Endothelial cell (in vitro differentiated cells): ENCODE results near the gene TLX1. TPM values are rescaled to one million over a fixed set of nuclear protein-coding genes. Genes with fewer than 3 reads are reported as not detected.

ENCODE experiments used
- DNase-seq: peaks from one replicate; pipeline ENCODE4 v3.0.0; 2021; ENCODE audit warnings: low spot score
- H3K27ac Mint-ChIP-seq: one replicate; pipeline ENCODE4 v1.8.0; 2021; ENCODE audit warnings: mixed read lengths, inconsistent platforms; ENCODE audit not compliant: unreplicated experiment
- H3K27me3 Mint-ChIP-seq: one replicate; pipeline ENCODE4 v1.8.0; 2021; ENCODE audit warnings: mild to moderate bottlenecking, moderate library complexity, mixed read lengths, inconsistent platforms; ENCODE audit not compliant: unreplicated experiment
- H3K36me3 Mint-ChIP-seq: one replicate; pipeline ENCODE4 v1.8.0; 2021; ENCODE audit warnings: mild to moderate bottlenecking, low read depth, mixed read lengths, inconsistent platforms; ENCODE audit not compliant: unreplicated experiment
- H3K4me1 Mint-ChIP-seq: one replicate; pipeline ENCODE4 v1.8.0; 2021; ENCODE audit warnings: mild to moderate bottlenecking, mixed read lengths, inconsistent platforms; ENCODE audit not compliant: unreplicated experiment
- H3K4me3 Mint-ChIP-seq: one replicate; pipeline ENCODE4 v1.8.0; 2021; ENCODE audit warnings: mild to moderate bottlenecking, mixed read lengths, inconsistent platforms; ENCODE audit not compliant: unreplicated experiment
- H3K9me3 Mint-ChIP-seq: one replicate; pipeline ENCODE4 v1.8.0; 2021; ENCODE audit warnings: mixed read lengths, inconsistent platforms; ENCODE audit not compliant: unreplicated experiment
- total RNA-seq: library from RNA; stranded (reverse); fragmentation: NEBNext Ultra II Directional; extraction: Animal tissue kit (Norgen Biotek cat#: 25700); gene quantifications from one replicate; pipeline ENCODE4 v1.2.1, GENCODE V29; 2021; ENCODE audit not compliant: unreplicated experiment
- TF ChIP-seq, protein P1 (sequence below): fragments of 200-600 bp; sonication (generic); IDR thresholded peaks from one replicate; pipeline ENCODE4 v1.5.0; 2021; ENCODE audit warnings: antibody characterized with exemption; ENCODE audit not compliant: unreplicated experiment

Gene TLX1
- total RNA-seq, 1 donor from 2014 or later = 31.0 TPM

DNA sequence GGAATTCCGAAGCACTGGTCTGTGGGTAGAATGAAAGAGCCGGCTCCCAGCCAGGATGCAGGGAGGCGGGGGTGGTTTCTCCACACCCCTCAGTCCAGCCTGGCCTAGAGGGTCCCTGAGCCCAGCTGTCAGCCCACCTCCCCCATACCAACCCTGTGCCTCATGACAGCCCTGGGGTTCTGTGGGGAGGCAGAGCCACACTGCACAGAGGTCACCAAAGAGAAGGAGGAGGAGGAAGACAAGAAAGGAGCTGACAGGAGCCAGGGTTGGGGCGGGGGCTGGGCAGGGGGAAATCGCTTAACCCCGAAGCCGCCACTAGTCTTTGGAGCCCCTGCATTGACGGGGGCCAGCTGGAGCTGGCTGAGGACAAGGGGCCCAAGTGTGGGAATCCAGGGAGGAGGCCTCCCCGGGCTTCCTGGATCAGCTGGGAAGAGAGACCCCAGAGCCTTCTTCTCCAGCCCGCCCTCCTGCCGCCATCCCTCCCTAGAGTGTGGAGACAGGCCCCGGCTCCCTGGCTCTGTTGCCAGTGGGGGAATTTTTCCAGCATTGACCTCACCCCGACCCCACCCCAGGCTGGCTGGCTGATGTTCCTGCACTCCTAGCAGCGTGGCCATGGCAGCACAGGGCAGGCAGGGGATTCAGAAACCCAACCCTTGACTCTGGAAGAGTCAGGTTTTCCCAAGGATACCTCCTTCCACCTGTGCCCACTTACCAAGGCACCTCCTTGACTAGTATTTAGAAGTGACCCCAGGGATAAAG, 36.8 kb upstream of the TLX1 start:
- no peak overlapping the region for H3K27ac Mint-ChIP-seq
- no peaks in the 10 kb centered on the region for H3K9me3 Mint-ChIP-seq
- TF ChIP-seq, protein P1, sequence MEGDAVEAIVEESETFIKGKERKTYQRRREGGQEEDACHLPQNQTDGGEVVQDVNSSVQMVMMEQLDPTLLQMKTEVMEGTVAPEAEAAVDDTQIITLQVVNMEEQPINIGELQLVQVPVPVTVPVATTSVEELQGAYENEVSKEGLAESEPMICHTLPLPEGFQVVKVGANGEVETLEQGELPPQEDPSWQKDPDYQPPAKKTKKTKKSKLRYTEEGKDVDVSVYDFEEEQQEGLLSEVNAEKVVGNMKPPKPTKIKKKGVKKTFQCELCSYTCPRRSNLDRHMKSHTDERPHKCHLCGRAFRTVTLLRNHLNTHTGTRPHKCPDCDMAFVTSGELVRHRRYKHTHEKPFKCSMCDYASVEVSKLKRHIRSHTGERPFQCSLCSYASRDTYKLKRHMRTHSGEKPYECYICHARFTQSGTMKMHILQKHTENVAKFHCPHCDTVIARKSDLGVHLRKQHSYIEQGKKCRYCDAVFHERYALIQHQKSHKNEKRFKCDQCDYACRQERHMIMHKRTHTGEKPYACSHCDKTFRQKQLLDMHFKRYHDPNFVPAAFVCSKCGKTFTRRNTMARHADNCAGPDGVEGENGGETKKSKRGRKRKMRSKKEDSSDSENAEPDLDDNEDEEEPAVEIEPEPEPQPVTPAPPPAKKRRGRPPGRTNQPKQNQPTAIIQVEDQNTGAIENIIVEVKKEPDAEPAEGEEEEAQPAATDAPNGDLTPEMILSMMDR = no peak
- DNase-seq = no peak
- H3K4me3 Mint-ChIP-seq = no peak overlapping the region
- peaks cover 4% of the 10 kb centered on the region for H3K36me3 Mint-ChIP-seq
- H3K4me1 Mint-ChIP-seq = peaks cover 30% of the 10 kb centered on the region
- H3K27me3 Mint-ChIP-seq = peaks cover 13% of the 10 kb centered on the region

DNA sequence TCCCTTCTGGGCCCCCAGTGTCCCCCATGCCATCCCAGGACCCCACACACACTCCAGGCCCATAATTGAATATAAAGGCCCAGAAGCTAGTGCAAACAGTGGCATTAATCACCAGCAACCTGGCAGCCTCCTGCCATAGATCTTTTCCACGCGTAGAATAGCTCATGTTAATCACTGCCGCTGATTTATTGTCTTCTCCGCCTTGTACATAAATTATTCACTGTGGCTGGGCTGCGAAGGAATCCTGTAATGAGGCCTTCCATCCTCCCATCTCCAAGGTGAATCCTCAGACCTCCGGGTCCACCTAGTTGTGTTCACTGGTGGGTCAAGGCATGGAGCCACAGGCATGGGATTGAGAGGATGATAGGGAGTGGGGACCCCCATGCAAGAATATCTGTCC, 36.1 kb upstream of the TLX1 start:
- Mint-ChIP-seq H3K27ac (no peak overlapping the region), H3K27me3 (peaks cover 13% of the 10 kb centered on the region), H3K4me1 (peaks cover 29% of the 10 kb centered on the region), H3K4me3 (no peak overlapping the region), H3K36me3 (peaks cover 4% of the 10 kb centered on the region), H3K9me3 (no peaks in the 10 kb centered on the region)
- TF ChIP-seq, protein P1 = no peak
- DNase-seq = no peak

DNA sequence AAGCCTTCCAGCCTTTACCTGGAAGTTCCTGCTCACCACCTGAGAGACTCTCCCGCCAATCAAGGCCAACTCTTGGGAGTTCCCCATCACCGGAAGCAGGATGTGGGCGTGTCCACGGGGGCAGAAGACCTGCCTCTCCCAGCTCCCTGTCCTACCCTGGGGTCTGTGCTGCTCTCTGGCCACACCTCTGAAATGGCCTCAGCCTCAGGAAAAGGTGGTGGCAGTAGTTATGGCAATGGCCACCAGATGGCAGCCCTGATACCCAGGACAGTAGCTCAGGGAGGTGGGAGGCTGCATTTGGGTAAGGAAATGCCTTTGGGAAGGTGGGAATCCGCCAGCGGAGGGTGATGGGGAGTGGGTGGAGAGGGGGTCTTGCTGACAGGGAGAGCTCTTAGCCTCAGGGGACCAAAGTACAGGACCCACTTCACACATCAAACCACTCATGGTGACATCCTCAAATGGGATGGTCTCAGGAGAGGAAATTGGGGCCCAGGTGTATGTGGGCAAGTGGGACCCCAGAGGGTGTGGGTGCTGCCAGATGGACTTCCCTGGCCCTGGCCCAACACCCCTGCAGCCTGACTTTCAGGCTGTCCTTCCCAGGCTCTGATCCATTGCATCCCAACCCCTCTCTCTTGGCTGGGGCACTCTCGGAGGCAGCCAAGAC, 35.4 kb upstream of the TLX1 start:
- H3K9me3 Mint-ChIP-seq = no peaks in the 10 kb centered on the region
- peaks cover 4% of the 10 kb centered on the region for H3K36me3 Mint-ChIP-seq
- H3K4me1 Mint-ChIP-seq = peaks cover 24% of the 10 kb centered on the region
- H3K27me3 Mint-ChIP-seq = peaks cover 13% of the 10 kb centered on the region
- H3K27ac Mint-ChIP-seq = no peak overlapping the region
- peak; percentile 88 for DNase-seq
- TF ChIP-seq, protein P1 = peak; percentile 75
- H3K4me3 Mint-ChIP-seq = no peak overlapping the region

DNA sequence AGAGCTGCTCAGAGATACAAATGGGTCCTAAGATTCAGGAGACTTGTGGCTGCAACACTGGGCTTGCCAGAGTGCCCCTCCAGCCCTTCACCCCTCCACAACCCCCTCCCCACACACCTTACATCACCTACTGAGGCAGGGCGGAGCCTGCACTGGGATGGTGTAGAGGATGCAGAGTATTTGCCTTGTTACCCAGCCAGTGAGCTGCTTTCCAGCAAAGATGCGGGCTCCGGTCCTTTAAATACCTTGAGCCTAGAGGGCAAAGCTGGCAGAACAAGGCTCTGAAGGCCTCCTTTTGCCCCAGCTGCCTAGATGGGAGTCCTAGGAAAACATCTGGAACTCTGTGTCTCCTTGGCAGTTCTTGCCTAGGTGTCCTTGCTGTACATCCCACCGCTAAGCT, 34.7 kb upstream of the TLX1 start:
- TF ChIP-seq, protein P1 = no peak
- no peak for DNase-seq
- Mint-ChIP-seq H3K36me3 (peaks cover 4% of the 10 kb centered on the region), H3K9me3 (no peaks in the 10 kb centered on the region), H3K4me3 (no peak overlapping the region), H3K27me3 (peaks cover 9% of the 10 kb centered on the region), H3K4me1 (peaks cover 20% of the 10 kb centered on the region), H3K27ac (no peak overlapping the region)

DNA sequence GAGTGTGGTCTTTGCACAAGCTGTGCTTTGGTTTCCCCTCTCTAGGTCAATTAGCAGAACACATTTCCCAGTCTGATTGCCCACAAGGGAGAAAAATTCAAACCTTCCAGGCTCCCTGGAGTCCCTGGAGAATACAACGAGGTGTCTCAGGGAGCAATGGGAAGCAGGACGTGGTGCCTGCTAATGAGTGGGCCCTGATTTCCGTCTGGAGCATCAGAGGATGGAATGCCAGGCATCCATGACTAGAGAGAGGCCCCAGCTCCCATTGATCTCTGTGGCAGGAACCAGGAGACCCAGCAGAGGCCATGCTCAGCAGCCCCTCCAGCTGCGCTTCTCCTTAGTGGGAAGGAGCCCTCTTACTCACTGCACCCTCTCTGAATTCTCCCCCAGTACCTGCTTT, 33.2 kb upstream of the TLX1 start:
- no peaks in the 10 kb centered on the region for H3K36me3 Mint-ChIP-seq
- no peak overlapping the region for H3K4me3 Mint-ChIP-seq
- H3K4me1 Mint-ChIP-seq = peaks cover 17% of the 10 kb centered on the region
- peaks cover 9% of the 10 kb centered on the region for H3K27me3 Mint-ChIP-seq
- no peaks in the 10 kb centered on the region for H3K9me3 Mint-ChIP-seq
- no peak for DNase-seq
- TF ChIP-seq, protein P1 = no peak
- no peak overlapping the region for H3K27ac Mint-ChIP-seq
